NCI-H1105 (cell line): ENCODE measurements around the gene AGBL1.
"Not testable (repeated sequence)": the region's sequence is repeated elsewhere in the genome, so short reads cannot be mapped to it uniquely, and the experiment has no call there.

ENCODE experiments used
- DNase-seq: peaks from one replicate; lab custom pipeline; 2025; lab: John Stamatoyannopoulos, UW

The AGBL1 gene

GRCh38 chr15:86505951-86506350 is 426.3 kb downstream of the AGBL1 start:
- DNase-seq = no peak

DNA sequence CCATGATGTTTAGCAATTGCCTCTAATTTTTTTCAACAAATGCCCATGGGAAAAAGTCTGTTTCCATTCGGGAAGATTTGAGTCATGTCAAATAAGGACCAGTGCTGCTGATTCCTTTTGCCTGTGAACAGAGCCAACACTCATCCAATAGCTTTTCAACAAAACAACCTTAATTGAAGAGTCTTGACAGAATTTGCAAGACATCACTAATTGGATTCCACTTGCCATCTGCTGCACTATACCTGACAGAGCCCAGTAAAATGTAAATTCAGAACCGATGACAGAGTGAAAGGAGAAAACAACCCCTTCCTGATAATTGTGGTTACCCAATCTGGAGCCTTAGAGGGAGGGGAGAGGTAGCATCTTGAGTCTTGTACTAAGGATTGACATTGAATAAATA is 426.7 kb downstream of the AGBL1 start:
- DNase-seq = no peak

- no peak for DNase-seq
Observed at GRCh38 chr15:86515625-86516024, 436.0 kb downstream of the AGBL1 start.

- DNase-seq = no peak
Observed at GRCh38 chr15:86522721-86523120, 443.1 kb downstream of the AGBL1 start.

GRCh38 chr15:86526938-86527690 is 447.4 kb downstream of the AGBL1 start:
- DNase-seq = no peak

DNA sequence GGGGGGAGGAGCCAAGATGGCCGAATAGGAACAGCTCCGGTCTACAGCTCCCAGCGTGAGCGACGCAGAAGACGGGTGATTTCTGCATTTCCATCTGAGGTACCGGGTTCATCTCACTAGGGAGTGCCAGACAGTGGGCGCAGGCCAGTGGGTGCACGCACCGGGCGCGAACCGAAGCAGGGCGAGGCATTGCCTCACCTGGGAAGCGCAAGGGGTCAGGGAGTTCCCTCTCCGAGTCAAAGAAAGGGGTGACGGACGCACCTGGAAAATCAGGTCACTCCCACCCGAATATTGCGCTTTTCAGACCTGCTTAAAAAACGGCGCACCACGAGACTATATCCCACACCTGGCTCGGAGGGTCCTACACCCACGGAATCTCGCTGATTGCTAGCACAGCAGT is 448.4 kb downstream of the AGBL1 start:
- DNase-seq = not testable (repeated sequence)

- DNase-seq = no peak
Observed at GRCh38 chr15:86538141-86538540, 458.5 kb downstream of the AGBL1 start.

- no peak for DNase-seq
Observed at GRCh38 chr15:86540840-86541467, 461.3 kb downstream of the AGBL1 start.

GRCh38 chr15:86541540-86541939 is 461.9 kb downstream of the AGBL1 start:
- no peak for DNase-seq

DNA sequence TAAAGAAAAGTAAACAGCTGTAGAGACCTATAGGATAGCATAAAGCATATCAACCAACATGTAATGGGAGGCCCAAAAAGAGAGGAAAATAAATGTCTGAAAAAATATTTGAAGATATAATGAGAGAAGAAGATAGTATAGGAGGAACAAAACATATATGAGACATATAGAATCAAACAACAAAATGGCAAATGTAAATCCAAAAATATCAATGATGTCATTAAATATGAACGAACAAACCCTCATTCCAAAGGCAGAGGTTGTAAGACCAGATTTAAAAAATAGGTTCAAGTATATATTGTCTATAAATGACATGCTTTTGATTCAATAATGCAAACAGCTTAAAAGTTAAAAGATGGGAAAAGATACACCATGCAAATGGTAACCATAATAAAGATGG is 470.4 kb downstream of the AGBL1 start:
- DNase-seq = no peak

GRCh38 chr15:86553108-86553507 is 473.4 kb downstream of the AGBL1 start:
- no peak for DNase-seq

- no peak for DNase-seq
Observed at GRCh38 chr15:86555098-86555497, 475.4 kb downstream of the AGBL1 start.

GRCh38 chr15:86555939-86556338 is 476.3 kb downstream of the AGBL1 start:
- DNase-seq = no peak

GRCh38 chr15:86556396-86557017 is 476.8 kb downstream of the AGBL1 start:
- DNase-seq = no peak

- no peak for DNase-seq
Observed at GRCh38 chr15:86557018-86557550, 477.4 kb downstream of the AGBL1 start.

- no peak for DNase-seq
Observed at GRCh38 chr15:86558252-86558651, 478.6 kb downstream of the AGBL1 start.

- no peak for DNase-seq
Observed at GRCh38 chr15:86558686-86559085, 479.0 kb downstream of the AGBL1 start.

GRCh38 chr15:86568378-86568777 is 488.7 kb downstream of the AGBL1 start:
- DNase-seq = no peak

DNA sequence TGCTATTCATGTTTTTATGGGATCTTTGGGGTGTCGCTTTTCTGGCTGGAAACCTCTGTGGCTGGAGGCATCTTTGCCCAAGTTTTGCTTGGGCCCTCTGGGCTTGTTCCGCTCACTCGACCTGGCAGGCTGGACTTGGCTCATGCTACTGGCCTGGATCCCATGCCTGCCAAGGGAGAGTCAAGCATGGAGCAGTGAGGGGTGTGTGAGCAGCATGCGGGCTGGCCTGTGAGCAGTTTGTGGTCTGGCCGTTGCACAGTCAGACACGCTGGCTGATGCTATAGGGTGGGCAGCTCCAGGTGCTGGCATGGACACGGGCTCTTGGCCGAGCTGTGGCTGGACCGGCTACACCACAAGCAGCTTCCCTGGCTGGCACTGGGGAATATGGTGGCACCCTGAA is 491.1 kb downstream of the AGBL1 start:
- no peak for DNase-seq

DNA sequence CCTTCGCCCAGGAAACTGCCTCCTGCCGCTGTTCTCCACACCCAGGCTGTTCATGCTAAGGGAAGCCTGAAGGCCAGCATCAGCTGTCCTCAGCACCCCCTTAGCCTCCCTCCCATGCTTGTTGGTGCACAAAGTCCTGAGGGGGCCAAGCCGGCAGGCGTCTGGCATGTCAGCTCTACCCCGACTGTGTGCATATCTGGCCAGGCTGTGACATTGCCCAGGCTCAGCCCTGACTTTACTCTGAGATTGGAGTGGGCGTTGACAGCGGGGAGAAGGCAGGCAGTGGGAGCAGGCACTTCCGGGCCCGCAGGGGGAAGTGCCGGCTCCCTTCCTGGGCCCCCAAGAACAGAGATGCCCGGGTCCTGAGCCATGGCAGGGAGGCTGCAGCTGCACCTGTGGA is 492.2 kb downstream of the AGBL1 start:
- DNase-seq = no peak

DNA sequence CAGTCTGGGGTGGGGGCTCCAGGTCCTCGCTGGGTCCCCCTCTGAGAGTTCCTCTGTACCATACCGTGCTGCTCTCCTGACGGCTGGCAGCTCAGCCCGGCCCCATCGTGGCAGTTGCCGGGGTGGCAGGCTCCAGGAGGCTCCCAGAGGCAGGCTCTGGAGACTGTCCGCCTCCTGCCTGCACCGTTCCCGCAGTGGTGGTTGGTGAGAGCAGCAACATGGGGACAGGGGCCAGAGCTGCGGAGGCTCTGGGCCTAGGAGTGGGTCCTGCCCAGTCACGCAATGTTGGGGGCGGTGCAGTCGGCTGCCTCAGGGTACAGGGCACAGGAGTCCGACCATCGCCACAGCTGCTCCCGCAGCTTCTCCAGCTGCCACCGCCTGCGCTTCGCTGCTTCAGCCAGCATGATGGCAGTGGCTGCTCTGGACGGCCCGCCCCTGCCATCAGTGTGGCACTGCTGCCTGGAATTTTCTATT is 492.7 kb downstream of the AGBL1 start:
- no peak for DNase-seq

DNA sequence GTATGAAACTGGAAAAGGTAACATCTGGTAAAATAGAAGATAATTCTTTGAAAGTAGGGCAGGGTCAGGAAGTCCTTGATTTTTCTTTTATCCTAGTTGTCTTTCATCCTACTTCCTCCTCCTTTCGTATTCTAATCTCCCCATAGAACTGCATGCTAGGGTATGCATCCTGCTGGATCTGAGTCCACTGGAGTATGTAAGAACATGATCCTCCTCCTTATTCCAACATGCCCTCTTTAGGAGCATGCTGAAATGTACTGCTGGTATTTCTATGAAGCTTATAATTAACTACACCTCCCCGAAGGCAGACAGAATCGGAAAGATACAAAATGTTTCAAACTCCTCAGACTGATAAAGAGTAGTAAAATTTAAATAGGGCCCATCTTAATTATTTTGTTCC is 493.8 kb downstream of the AGBL1 start:
- DNase-seq = no peak

DNA sequence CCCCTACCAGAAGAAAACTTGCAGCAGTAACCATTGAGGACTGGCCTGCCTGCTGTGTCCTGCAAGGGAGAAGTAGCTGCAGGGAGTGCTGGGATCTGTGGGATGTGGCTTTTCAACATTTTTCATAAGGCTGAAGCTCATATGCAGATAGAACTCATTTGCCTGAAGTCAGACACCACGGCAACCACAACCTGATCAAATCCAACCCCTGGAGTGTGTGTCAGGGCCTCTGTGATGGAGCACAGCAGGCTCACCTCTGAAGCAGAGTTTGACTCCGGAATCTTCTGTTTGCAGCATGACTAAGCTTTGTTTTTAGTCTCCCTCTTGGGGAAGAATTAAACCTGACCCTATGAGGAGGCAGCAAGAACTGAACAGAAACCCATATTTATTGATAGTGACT is 508.7 kb downstream of the AGBL1 start:
- DNase-seq = no peak
